HG03066 (cell line): ENCODE results near the gene AGAP4.
"Not testable (repeated sequence)": the region's sequence is repeated elsewhere in the genome, so short reads cannot be mapped to it uniquely, and the experiment has no call there.

Experiments
- ATAC-seq: cut with Tn5 transposase; IDR thresholded peaks from one replicate; pipeline ENCODE4 v1.9.1; 2021; ENCODE audit warnings: low read depth; ENCODE audit not compliant: unreplicated experiment

The AGAP4 gene

DNA sequence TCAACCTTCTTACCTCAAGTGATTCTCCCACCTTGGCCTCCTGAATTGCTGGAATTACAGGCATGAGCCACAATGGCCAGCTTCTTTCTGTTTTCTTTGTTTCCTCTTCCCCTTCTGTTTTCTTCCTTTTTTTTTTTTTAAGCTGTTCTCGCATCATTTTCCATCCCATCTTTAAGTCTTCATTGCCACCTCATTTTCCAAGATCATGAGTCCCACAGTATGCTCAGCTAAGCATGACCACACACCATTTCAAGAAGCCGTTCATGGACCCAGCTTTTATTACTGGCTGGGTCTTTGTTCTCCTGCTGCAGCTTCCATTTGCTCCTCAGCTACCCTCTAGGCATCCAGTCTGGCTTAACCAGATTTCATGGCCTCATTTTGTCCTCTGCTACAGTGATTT lies 52.5 kb downstream of the AGAP4 start:
- ATAC-seq, result not testable (repeated sequence)

- ATAC-seq, result not testable (repeated sequence)
Observed at GRCh38 chr10:45790694-45791426, 56.4 kb downstream of the AGAP4 start.

- not testable (repeated sequence) for ATAC-seq
Observed at GRCh38 chr10:45789991-45790390, 57.3 kb downstream of the AGAP4 start.

DNA sequence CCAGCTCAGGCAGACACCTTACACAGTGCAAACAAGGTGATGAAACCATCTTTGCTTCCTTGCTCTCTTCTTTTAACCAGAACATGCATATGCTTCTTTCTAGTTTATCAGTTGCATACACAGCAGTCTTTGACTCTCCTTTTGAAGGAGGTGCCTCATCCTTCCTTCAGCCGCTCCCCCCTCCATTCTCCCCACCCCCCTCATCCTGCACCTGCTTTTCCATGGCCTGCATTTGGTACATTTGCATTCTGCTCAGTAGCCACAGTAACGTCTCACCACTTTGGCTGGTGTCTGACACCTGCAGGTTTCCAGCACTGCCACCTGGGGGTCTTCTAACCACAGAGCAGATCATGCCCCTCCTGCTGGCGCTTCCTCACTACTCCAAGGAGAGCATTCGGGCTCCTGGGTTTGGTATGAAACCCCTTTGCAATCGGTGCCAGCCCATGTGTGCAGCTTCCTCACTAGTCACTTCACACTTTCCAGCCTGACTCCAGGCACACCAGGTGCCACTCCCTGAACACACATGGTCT lies 60.0 kb downstream of the AGAP4 start:
- ATAC-seq, result not testable (repeated sequence)

DNA sequence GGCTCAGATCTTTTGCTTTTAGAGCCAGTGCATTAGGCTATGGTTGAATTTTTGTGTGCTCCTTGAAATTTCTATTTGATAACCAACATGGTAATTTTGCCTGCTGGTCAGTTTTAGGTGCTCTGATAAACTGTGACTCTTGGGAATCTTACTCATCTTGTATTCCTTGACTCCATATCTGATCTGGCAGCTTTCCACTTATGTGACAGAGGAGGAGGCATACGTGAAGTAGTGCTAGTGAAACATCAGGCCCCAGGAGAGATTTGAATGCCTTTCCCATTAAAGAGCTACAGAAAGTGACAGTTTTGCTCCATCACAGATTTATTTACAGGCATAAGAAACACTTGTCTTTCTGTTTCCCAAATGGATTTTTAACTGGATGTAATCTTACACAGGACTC lies 61.1 kb downstream of the AGAP4 start:
- ATAC-seq, result not testable (repeated sequence)
